HL-60 (cell line): ENCODE results near the gene NUDT22.

Source experiments
- CTCF ChIP-seq: IDR thresholded peaks from one replicate; pipeline ENCODE4 v1.5.1; 2011; ENCODE audit warnings: low read length, control low read depth, inconsistent platforms; ENCODE audit not compliant: insufficient read depth
- POLR2AphosphoS5 ChIP-seq: IDR thresholded peaks from 2 replicates; pipeline ENCODE4 v1.6.1; 2012; ENCODE audit warnings: low read depth

- no peak for TF ChIP-seq POLR2AphosphoS5
- no peak for TF ChIP-seq CTCF
These were observed 27.4 kb downstream of the NUDT22 start for GRCh38 chr11:64253481-64253880.
